HEK293 (cell line): Measurements from ENCODE around the gene SYNE1.
A peak's percentile ranks its signal among the peaks of the same experiment; 100 is the strongest.

Experiments used
- ATF2 ChIP-seq: fragments of 450-650 bp; formaldehyde crosslinking; IDR thresholded peaks from 2 replicates; pipeline ENCODE4 v1.5.1; 2016; ENCODE audit warnings: missing biosample characterization, missing genetic modification characterization, low read depth
- HIC1 ChIP-seq: fragments of 450-650 bp; formaldehyde crosslinking; IDR thresholded peaks from 2 replicates; pipeline ENCODE4 v1.5.1; 2016; ENCODE audit warnings: missing biosample characterization, missing genetic modification characterization
- HOXC10 ChIP-seq: sonication (generic); formaldehyde crosslinking; IDR thresholded peaks from 2 replicates; pipeline ENCODE4 v1.8.1; 2023; ENCODE audit warnings: mild to moderate bottlenecking, missing genetic modification reagents
- IKZF3 ChIP-seq: fragments of 450-650 bp; IDR thresholded peaks from 2 replicates; pipeline ENCODE4 v1.5.0; 2018; ENCODE audit warnings: missing biosample characterization, mild to moderate bottlenecking, missing genetic modification characterization, moderate library complexity
- KLF17 ChIP-seq: fragments of 450-650 bp; formaldehyde crosslinking; IDR thresholded peaks from 2 replicates; pipeline ENCODE4 v1.5.1; 2016; ENCODE audit warnings: missing biosample characterization, missing genetic modification characterization
- MEIS1 ChIP-seq: sonication (generic); formaldehyde crosslinking; IDR thresholded peaks from 2 replicates; pipeline ENCODE4 v1.8.1; 2022; ENCODE audit warnings: missing genetic modification reagents, mild to moderate bottlenecking, borderline replicate concordance
- PRDM2 ChIP-seq: fragments of 450-650 bp; formaldehyde crosslinking; IDR thresholded peaks from 2 replicates; pipeline ENCODE4 v1.5.1; 2016; ENCODE audit warnings: missing biosample characterization, missing genetic modification characterization, borderline replicate concordance
- RBAK ChIP-seq: fragments of 450-650 bp; formaldehyde crosslinking; IDR thresholded peaks from 2 replicates; pipeline ENCODE4 v1.5.1; 2016; ENCODE audit warnings: missing biosample characterization, missing genetic modification characterization
- SETDB1 ChIP-seq: IDR thresholded peaks from one replicate; pipeline ENCODE4 v1.6.1; 2017; ENCODE audit warnings: mild to moderate bottlenecking, low read length, moderate library complexity, mixed read lengths; ENCODE audit not compliant: insufficient read length
- ZBTB10 ChIP-seq: fragments of 450-650 bp; formaldehyde crosslinking; IDR thresholded peaks from 2 replicates; pipeline ENCODE4 v1.5.1; 2016; ENCODE audit warnings: missing biosample characterization, missing genetic modification characterization
- ZFHX2 ChIP-seq: fragments of 450-650 bp; formaldehyde crosslinking; conservative IDR thresholded peaks from 2 replicates; pipeline ENCODE4 v1.5.1; 2016; ENCODE audit warnings: missing biosample characterization, missing genetic modification characterization
- ZNF121 ChIP-seq: fragments of 450-650 bp; formaldehyde crosslinking; IDR thresholded peaks from 2 replicates; pipeline ENCODE4 v1.5.1; 2016; ENCODE audit warnings: missing biosample characterization, missing genetic modification characterization
- ZNF175 ChIP-seq: fragments of 450-650 bp; formaldehyde crosslinking; IDR thresholded peaks from 2 replicates; pipeline ENCODE4 v1.5.1; 2016; ENCODE audit warnings: missing biosample characterization, missing genetic modification characterization
- ZNF23 ChIP-seq: fragments of 450-650 bp; formaldehyde crosslinking; IDR thresholded peaks from 2 replicates; pipeline ENCODE4 v1.5.1; 2016; ENCODE audit warnings: missing biosample characterization, missing genetic modification characterization, borderline replicate concordance
- ZNF266 ChIP-seq: fragments of 450-650 bp; formaldehyde crosslinking; IDR thresholded peaks from 2 replicates; pipeline ENCODE4 v1.5.1; 2016; ENCODE audit warnings: missing biosample characterization, missing genetic modification characterization, low read depth
- ZNF280C ChIP-seq: fragments of 450-650 bp; formaldehyde crosslinking; IDR thresholded peaks from 2 replicates; pipeline ENCODE4 v1.5.1; 2016; ENCODE audit warnings: missing biosample characterization, missing genetic modification characterization
- ZNF354C ChIP-seq: fragments of 450-650 bp; formaldehyde crosslinking; IDR thresholded peaks from 2 replicates; pipeline ENCODE4 v1.5.1; 2016; ENCODE audit warnings: missing biosample characterization, missing genetic modification characterization, low read depth, borderline replicate concordance
- ZNF48 ChIP-seq: fragments of 450-650 bp; formaldehyde crosslinking; IDR thresholded peaks from 2 replicates; pipeline ENCODE4 v1.5.1; 2016; ENCODE audit warnings: missing biosample characterization, missing genetic modification characterization
- ZNF544 ChIP-seq: fragments of 450-650 bp; formaldehyde crosslinking; IDR thresholded peaks from 2 replicates; pipeline ENCODE4 v1.5.0; 2017; ENCODE audit warnings: missing biosample characterization, missing genetic modification characterization
- ZNF624 ChIP-seq: fragments of 450-650 bp; formaldehyde crosslinking; IDR thresholded peaks from 2 replicates; pipeline ENCODE4 v1.5.1; 2017; ENCODE audit warnings: missing biosample characterization, missing genetic modification characterization
- ZNF645 ChIP-seq: fragments of 450-650 bp; formaldehyde crosslinking; IDR thresholded peaks from 2 replicates; pipeline ENCODE4; 2016; ENCODE audit warnings: missing biosample characterization, missing genetic modification characterization
- ZNF660 ChIP-seq: fragments of 450-650 bp; IDR thresholded peaks from 2 replicates; pipeline ENCODE4 v1.5.1; 2018; ENCODE audit warnings: missing biosample characterization, mild to moderate bottlenecking, missing genetic modification characterization
- ZNF791 ChIP-seq: fragments of 450-650 bp; formaldehyde crosslinking; IDR thresholded peaks from 2 replicates; pipeline ENCODE4 v1.5.1; 2016; ENCODE audit warnings: missing biosample characterization, missing genetic modification characterization

The SYNE1 gene

GRCh38 chr6:152094992-152095592, 542.1 kb downstream of the SYNE1 start (continued):
- no peak for TF ChIP-seq ZNF354C (tag by site-specific recombination)
- TF ChIP-seq ZFHX2 (tag by site-specific recombination) = no peak
- no peak for TF ChIP-seq ZNF791 (tag by site-specific recombination)
- TF ChIP-seq MEIS1 (CRISPR knock-in tag) = no peak
- TF ChIP-seq ZNF121 (tag by site-specific recombination) = no peak
- no peak for TF ChIP-seq ZNF624 (tag by site-specific recombination)
- TF ChIP-seq ZNF660 = peak; percentile 71
- 0 out of 2 replicates have a peak, but pooled peaks have one; percentile 1 for TF ChIP-seq ZBTB10 (tag by site-specific recombination)
- TF ChIP-seq ZNF175 = no peak
- no peak for TF ChIP-seq IKZF3 (tag by site-specific recombination)
- no peak for TF ChIP-seq PRDM2 (tag by site-specific recombination)
- peak; percentile 85 for TF ChIP-seq KLF17 (tag by site-specific recombination)
- TF ChIP-seq HOXC10 (CRISPR knock-in tag) = no peak
- no peak for TF ChIP-seq ZNF280C (tag by site-specific recombination)
- TF ChIP-seq HIC1 = peak; percentile 87; the same call in 1 of the 2 replicates
- no peak for TF ChIP-seq RBAK (tag by site-specific recombination)
- peak; percentile 47 for TF ChIP-seq ATF2 (tag by site-specific recombination)
- TF ChIP-seq SETDB1 = peak; percentile 74
- TF ChIP-seq ZNF266 (tag by site-specific recombination) = no peak
- TF ChIP-seq ZNF544 (tag by site-specific recombination) = no peak
- no peak for TF ChIP-seq ZNF23 (tag by site-specific recombination)
- TF ChIP-seq ZNF48 (tag by site-specific recombination) = no peak
- no peak for TF ChIP-seq ZNF645
